ENCODE data around the gene PLA2G7.
A peak's percentile ranks its signal among the peaks of the same experiment; 100 is the strongest.
"Not testable (repeated sequence)": the region's sequence is repeated elsewhere in the genome, so short reads cannot be mapped to it uniquely, and the experiment has no call there.

PLA2G7 gene

DNA sequence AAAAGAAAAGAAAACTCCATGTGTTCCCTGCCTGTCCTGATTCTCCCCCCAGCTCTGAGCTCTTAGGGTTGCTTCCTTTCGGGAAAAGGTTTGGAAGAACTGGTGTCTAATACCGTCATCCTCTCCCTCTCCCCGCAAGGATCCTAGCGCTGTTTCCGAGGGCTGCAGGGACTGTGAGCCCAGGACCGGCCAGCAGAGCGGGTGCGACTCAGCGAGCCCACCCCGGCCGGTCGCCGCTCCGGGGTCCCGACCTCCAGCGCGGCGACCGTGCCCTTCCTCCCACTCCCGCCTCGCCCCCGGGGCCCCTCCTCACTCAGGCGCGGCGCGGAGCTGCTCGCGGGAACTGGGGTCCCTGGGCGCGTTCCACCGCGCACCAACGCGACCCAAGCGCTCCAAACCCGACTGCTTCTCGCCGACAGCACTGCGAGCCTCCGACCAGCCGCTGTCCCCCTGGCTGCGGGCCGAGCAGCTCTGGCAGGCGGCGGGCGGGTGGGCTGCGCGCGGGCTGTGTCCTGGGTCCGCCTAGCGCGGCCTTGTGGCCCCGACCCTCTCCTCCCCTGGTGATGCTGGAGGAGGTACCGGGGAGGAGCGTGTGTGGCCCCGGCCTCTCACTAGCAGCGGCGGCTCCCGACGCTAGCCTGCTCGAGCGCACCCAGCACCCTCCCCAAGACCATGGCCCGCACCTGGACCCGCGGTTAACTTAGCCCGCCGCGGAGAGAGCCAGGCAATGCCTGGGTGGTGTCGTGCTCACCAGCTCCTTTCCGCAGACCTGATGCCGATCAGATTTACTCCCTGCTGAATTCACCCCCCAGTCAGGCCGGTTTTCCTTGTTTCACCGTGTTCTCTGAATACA is at the start of gene PLA2G7:
Gene PLA2G7 (minus strand): TSS at position 509 of the 853 bp plus-strand sequence. CDS start 12,484 bp downstream, outside the sequence.
- DNase-seq: peak; percentile 34

DNA sequence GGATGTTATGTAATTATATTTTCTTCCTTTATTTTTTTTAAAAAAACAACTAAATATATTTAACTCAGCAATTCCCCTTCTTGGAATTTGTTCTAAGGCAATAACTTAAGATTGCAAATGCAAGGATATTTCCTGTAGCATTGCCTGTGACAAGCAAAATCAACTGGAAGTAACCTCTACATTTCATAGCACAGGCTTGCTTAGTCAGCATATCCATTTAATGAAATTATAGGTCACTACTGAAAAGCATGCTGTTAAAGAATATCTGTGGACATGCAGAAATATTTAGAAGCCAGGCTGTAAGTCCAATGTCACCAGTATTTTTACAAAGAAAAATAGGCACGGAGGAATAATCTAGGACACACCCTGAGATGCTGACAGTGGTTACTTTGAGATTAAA is 49.4 kb upstream of the PLA2G7 start:
- DNase-seq: no peak

DNA sequence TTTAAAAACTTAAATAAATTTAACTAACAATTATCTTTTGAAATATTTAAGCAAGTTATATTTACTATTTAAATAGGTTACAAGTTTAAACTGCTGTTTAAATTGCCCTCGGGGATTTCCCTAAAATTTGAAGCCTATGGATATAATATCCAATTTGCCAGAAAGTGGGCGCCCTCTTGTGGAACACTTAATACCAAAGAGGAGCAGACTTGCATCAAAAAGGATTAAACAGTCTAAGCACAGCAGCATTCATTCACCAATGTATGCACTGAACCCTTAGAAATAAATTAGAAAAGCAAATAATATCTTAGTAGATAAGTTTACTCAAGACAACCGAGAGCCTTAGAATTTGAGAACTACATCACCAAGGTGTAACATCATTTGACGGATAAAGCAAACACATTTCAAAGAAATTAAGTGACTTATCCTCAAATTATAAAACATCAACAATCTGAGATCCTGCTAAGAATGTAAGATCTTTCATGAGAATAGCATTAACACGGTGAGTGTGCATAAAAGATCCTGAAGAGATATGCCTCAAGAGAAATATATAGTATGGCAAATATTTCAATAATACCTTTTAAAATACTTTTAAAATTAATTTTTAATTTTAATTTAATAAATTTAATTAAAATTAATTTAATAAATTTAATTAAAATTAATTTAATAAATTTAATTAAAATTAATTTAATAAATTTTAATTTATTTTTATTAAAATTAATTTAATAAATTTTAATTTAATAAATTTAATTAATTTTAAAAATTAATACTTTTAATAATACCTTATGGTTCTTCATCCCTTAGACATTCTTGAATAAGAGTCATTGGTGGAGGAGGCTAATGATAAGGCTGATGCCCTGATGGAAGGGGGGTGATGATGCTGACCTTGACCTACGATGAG is 46.6 kb upstream of the PLA2G7 start:
- peak; percentile 65 for DNase-seq

DNA sequence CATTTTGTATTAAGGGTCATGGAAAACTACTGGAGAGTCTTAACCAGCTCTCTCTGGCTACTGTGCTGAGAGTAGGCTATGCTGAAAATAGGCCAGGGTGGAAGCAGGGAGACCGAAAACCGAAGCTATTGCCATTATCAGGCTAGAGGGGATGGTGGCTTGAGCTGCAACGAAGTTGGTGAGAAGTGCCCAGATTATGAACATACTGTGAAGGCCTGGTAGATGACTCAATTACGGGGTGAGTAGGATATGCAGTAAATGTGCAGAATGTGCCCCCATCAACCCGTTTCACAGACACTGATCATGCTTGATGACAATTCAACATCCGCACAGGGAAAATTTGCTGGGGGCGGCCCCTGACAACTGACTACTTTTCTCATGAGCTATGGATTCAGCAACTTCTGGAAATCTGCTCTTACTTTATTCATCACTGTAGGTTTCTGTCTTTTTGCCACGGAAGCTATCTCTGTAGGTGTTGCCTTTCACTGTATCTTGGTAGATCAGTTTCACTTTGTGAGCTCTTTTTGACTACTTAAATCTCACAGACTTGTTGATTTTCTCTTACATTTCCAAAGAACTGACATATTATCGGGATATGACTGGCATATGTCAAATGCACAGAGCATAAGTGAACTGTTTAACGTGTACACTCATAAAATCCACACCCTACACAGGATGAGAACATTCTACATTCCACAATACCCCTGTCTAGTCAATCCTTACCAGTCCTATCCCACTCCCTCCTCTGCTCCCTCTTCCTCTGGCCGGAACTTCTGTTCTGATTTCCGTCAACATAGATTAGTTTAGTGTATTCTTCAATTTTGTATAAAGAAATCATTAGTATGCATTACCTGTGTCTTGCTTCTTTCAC is 42.5 kb upstream of the PLA2G7 start:
- no peak for DNase-seq

DNA sequence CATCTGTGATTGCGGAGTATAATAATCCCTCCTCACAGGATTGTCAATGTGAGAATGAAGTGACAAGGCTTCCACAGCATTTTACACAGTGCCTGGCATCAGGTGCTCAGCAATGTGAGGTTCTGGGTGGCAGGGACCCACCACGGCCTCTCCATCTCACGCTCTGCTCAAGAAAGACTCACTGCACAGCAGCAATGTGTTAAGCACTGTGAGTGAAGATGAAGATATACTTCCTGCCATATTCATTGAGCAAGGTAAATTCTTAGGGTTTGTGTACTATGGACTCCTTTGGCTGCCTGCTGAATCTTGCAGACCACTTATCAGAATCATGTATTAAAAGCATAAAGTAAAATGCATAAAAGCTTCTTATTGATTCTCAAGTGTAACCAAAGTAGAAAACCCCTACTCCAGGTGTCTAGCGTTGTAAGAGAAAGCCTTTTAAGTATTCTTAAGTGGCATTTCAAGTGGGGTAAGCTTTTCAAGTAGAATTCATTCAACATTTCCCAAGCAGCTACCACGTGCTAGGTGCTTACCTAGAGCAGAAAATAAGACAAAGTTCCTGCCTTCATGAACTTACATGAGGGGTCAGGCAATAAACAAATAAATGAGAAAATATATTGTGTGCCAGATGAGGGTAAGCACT is 41.0 kb upstream of the PLA2G7 start:
- no peak for DNase-seq

DNA sequence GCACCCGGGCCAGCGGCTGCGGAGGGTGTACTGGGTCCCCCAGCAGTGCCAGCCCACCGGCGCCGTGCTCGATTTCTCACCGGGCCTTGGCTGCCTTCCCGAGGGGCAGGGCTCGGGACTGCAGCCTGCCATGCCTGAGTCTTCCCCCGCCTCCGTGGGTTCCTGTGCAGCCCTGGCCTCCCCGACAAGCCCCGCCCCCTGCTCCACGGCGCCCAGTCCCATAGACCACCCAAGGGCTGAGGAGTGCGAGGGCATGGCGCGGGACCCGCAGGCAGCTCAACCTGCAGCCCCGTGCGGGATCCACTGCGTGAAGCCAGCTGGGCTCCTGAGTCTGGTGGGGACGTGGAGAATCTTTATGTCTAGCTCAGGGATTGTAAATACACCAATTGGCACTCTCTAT is 39.6 kb upstream of the PLA2G7 start:
- DNase-seq: not testable (repeated sequence)

DNA sequence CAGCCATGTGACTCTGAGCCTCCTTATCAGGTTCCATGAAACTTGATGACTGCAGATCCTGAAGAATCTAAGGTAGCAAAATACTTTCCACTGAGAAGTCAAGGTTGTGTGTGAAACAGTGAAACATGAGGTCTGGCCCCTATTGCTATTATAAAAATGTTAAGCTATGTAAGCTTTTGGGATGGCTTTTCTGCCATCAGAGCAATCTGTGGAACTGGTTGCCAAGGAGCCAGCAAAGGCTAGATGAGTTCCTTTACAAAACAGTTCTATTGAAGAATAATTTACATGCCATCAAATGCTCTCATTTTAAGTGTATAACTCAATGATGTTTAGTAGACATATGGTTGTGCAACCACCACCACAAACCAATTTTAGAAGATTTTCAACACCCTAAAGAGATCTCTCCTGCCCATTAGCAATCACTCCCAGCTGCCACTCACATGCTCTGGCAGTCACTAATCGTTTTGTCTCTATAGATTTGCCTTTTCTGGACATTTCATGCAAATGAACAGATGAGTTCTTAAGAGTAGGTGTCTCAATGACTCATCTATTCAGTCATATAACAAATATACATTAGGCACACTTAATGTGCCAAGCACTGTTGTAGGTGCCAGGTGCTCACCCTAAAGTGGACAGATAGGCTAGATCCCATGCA is 38.2 kb upstream of the PLA2G7 start:
- DNase-seq: no peak

DNA sequence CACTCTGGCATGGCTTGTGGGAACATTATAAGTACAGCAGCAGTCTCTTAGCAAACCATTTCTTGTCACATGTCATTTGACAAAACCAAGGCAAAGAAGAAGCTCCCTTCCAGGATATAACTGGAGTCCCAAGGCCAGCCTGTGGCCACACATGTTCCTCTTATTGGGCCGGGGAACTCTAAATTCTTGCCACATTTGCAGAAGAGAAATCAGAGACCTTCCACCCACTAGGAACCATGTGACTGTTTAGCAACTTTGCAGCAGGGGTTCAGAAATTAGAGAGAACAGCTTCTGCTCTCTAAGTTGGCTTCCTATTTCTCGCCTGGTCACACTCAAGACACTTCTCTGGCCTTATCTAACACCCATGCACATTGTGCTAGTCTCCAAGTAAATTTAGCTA is 37.6 kb upstream of the PLA2G7 start:
- DNase-seq: no peak

DNA sequence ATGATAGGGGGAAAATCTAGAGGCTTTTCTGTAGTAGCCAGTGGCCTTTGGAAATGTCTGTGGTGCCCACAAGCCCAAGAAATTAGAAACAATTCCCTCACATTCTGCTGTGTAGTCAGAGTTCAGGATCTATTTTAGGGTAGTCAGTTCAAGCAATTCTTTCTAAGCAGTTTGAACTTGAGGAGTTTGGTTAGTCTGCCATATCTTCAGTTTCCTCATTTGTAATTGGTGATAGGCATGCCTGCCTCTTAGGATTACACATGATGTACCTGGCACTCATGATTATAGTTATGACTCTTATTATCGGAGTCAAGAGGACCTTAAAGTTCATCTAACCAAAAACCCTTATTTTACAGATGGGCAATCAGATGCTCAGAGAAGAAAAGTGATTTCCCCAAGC is 36.8 kb upstream of the PLA2G7 start:
- DNase-seq: no peak

DNA sequence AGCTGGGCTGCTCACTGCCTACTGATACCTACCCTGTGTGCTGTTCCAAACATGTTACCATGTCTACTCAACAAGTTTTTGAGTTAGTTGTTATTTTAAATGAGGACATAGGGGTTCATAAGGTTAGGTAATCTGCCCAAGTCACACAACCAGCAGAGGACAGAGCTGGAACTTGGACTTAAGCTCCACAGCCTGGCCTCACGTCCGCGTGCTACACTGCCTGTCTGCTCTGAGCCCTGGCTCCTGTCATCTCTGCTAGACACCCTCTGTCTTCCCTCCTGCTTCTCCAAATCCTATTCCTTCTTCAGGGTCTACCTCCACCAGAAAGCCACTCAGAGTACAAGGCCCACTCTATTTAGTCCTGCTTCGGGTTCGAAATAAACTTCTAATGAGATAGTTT is 29.8 kb upstream of the PLA2G7 start:
- no peak for DNase-seq

DNA sequence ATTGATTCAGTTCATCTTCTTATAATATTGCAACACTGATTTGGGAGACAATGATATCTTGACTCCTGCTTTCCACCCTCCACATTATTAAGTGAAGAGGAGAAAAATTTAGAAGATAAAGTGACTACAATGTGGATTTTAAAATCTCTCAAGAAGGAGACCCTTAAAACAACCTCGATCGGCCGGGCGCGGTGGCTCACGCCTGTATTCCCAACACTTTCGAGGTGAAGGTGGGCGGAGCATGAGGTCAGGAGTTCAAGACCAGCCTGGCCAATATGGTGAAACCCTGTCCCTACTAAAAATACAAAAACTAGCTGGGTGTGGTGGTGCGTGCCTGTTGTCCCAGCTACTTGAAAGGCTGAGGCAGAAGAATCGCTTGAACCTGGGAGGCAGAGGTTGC is 29.1 kb upstream of the PLA2G7 start:
- DNase-seq: not testable (repeated sequence)

DNA sequence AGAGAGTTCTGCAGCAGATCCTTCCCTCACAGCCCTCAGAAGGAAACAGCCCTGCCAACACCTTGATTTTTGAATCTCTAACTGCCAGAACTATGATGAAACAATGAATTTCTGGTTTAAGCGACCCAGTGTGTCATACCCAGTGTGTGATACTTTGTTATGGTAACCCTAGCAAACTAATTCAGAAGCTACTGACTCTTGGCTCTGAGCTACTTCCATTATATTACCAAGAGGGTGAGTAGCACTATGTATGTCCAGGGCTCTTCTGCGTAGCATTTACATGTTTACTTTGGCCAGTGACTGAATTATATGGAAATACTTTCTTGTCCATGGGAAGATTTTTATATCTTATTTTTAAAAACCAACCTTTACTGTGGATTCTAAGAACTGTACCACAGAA is 28.3 kb upstream of the PLA2G7 start:
- no peak for DNase-seq

DNA sequence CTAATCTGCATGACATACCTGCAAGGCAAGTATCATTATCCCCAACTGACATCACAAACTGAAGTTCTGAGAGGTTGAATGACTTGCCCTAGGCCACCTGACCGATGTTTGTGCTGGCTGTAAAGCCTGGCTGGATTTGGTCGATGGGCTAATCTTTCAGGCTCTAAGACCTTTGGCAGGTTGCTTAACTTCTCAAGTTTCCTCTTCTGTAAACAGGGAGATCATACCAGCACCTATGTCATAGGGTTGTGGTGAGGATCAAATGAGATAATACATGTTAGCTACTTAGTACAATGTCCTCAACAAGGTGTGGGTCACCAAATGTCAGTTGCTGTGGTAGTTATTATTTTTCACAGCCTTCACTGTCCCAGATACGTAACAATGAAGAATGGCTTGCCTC is 25.8 kb upstream of the PLA2G7 start:
- DNase-seq: no peak

DNA sequence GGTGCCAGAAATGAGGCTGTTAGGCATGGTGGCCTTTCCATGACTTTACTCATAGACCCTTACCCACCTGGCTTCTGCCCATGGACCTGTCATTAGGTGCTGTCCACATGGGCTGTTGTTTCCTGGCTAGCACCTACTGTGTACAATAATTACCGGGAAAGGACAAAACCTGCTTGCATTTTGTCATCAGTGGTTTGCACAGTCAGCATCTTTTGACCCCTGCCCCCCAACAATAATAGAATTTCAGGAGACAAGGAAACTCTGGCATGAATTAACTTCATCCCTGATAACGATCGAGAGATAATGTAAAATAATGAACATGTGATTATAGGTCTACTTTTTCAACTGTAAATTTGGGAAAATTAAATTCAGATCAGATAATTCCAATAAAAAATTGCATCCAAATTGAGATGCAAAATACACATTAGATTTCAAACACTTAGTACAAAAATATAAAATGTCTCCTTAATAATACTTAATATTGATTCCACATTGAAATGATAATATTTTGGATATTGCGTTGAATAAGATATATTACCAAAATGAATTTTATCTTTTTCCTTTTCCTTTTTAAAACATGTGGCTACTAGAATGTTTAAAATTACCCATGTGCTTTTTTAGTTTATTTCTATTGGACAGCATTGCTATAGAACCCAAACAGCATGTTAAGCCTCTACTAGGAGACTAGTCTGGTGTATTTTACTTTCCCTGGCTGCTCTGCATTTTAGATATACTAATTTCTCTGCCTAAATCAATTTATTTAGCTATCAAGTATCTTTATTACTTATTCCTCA is 24.0 kb upstream of the PLA2G7 start:
- no peak for DNase-seq

DNA sequence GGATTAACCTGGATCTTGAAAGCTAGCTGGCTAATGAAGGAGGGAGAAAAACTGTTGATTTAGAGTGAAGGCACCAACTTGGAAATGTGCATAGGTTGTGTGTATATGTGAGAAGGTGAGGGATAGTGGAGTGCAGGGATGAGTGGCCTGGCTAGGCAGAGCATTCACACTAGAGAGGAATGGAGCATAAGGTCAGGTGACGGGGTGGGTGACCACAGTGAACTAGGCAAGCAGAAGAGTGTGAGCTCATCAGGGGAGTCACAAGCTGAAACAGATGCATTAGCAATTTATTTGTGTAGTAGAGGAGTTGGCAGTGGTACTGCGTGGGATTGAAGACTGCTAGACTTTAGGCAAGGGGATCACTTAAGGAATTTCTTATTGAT is 22.0 kb upstream of the PLA2G7 start:
- DNase-seq: no peak

DNA sequence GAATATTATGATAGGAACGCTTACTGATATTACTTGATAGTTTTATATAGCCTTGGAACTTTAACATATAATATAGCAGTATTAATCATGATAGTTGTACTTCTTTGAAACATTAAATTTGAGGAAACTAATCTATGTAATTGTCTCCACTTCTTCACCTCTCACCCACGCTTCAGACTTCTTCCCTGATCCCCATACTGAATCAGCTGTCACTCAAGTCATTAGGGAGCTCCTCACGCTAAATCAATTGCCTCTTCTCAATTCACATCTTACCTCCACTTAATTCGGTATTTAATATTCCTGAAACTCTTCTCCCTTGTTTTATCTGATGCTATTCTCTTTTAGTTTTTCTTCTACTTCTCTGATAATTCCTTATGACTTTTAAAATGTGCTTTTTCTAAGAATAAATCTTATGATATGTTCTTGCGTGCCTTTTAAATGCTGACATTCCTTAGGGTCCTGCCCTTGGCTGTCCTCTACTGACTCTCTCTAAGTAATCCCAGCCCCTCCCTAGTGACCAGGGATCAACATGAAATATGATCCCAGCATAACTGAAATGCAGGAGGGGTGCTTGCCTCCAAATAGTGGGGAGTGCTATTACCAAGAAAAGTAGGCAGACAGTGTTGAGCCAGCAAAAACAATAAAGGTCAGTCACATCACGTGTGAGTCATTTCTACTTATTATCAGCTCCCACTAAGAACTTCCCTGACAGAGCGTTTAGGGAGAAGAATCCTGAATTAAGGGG is 21.5 kb upstream of the PLA2G7 start:
- DNase-seq: no peak

DNA sequence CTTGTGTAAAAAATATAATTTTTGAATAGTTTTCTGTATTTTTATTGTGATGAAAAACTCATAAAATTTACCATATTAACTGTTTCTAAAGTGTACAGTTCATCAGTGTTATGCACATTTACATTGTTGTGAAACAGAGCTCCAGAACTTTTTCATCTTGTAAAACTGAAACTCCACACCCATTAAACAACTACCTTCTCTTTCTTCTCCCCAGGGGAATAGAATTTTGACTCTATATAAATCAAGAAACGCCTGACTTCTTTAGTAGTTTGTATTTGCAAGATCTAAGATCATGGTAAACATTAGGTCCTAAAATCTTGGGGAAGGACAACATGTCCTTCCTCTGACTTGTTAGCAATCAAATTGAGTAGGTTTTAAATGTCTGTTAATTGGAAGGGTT is 20.7 kb upstream of the PLA2G7 start:
- DNase-seq: no peak

DNA sequence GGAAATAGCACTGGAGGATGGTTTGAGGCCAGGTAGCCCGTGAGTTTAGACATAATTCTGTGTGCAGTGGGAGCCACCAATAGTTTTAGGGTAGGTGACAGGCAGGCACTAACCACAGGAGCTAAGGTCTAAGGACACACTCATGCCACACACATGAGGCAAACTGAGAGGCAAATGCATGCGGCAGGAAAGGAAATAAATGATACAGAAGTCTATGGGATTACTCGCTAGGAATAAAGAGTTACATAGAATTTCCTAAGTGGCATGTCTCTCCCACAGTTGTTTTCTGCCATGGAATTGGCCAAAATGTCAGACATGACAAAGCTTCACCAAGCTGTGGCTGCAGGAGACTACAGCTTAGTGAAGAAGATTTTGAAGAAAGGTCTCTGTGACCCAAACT is 16.5 kb upstream of the PLA2G7 start:
- no peak for DNase-seq

DNA sequence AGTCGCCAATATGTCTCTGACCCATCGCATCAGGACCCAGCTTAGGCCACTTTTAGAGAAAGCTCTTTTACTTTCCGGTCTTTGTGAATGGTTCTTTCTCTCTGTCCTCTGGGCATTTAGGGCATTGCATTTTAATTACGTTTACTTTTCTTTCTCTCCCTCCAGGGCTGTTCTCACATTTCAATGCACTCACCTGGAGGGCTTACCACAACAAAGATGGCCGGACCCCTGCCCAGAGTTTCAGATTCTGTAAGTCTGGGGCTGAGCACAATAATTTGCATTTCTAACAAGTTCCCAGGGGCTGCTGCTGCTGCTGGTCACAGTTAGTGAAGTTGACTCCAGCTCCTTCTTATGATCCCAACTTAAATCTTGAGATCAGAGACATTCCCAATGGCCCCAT is 14.6 kb upstream of the PLA2G7 start:
- DNase-seq: no peak

DNA sequence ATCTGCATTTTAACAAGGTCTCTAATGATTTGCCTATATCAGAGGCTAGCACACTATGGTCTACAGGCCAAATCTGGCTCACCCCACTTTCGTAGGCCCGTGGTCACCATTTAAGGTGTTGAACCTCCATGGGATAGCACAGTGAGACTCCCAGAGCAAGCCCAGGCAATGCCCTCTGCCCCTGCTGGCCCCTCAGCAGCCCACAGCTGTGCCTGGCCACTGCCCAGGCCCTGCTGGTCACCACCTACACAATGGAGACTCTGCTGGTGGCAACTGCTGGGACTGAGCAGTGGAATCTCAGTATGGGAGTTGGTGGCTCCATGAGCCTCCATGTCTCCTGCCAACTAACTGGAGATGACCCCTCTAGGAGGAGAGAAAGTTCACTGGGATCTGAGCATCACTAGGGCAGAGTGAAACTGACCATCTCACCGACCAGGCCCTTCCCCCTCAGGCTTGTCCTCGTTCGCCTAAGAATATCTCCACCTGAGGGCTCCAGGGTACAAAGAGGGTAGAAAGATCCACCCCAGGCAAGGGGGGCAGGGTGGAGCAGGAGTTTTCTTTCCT is 13.8 kb upstream of the PLA2G7 start:
- no peak for DNase-seq

All from NCI-H345 (cell line).